Lower leg skin (tissue), 3 donors: Measurements from ENCODE around the gene PSPH.

ENCODE experiments used
- CTCF ChIP-seq, 3 donors: fragments of 450-650 bp; IDR thresholded peaks; one replicate each; pipeline ENCODE4 v1.5.1; 2016; ENCODE audit warnings: antibody characterized with exemption in 3 of 3, mild to moderate bottlenecking in 3 of 3, moderate library complexity in 2 of 3
- POLR2A ChIP-seq, 2 donors: fragments of 450-650 bp; IDR thresholded peaks; one replicate each; pipeline ENCODE4 v1.6.1; 2016 to 2017; ENCODE audit warnings: antibody characterized with exemption in 2 of 2, mild to moderate bottlenecking in 1 of 2, moderate library complexity in 1 of 2

- TF ChIP-seq CTCF (IDR thresholded peaks at IDR 0.05), result no peak
- TF ChIP-seq POLR2A (IDR thresholded peaks at IDR 0.05), result no peak
Observed at GRCh38 chr7:56040730-56041129, 10.5 kb downstream of the PSPH start.
